Prostate gland (tissue), 1 donor: Measurements from ENCODE around the gene ARMH3.

Experiments
- POLR2A ChIP-seq: fragments of 450-650 bp; IDR thresholded peaks from one replicate; pipeline ENCODE4 v1.6.1; 2016; ENCODE audit warnings: antibody characterized with exemption, mild to moderate bottlenecking
- POLR2AphosphoS5 ChIP-seq: sonication (generic); formaldehyde crosslinking; IDR thresholded peaks from one replicate; pipeline ENCODE4 v1.6.1; 2017; ENCODE audit warnings: antibody characterized with exemption

- TF ChIP-seq POLR2A (no peak), POLR2AphosphoS5 (no peak)
Measured at GRCh38 chr10:101874252-101874651, 181.7 kb downstream of the ARMH3 start.
